IMR-90 (cell line): ENCODE data around the gene SLC25A21.

Experiments used
- CTCF ChIP-seq: conservative IDR thresholded peaks from 2 replicates; pipeline ENCODE4 v1.5.1; 2012; ENCODE audit warnings: mild to moderate bottlenecking, low read depth, low read length, improper control_type of control experiment
- MAFK ChIP-seq: IDR thresholded peaks from 2 replicates; pipeline ENCODE4 v1.6.1; 2012; ENCODE audit warnings: low read depth, low read length, improper control_type of control experiment
- MXI1 ChIP-seq: IDR thresholded peaks from 2 replicates; pipeline ENCODE4 v1.6.1; 2012; ENCODE audit warnings: low read depth, mild to moderate bottlenecking, low read length, moderate library complexity, borderline replicate concordance
- POLR2A ChIP-seq: IDR thresholded peaks from 2 replicates; pipeline ENCODE4 v1.6.1; 2012; ENCODE audit warnings: mild to moderate bottlenecking, low read depth, low read length
- USF2 ChIP-seq: fragments of 150-350 bp; IDR thresholded peaks from 2 replicates; pipeline ENCODE4 v1.6.1; 2017; ENCODE audit warnings: mild to moderate bottlenecking, antibody characterized with exemption, low read length, low read depth

- TF ChIP-seq CTCF (no peak), MAFK (no peak), MXI1 (no peak), POLR2A (no peak), USF2 (no peak)
Measured at GRCh38 chr14:37060496-37061260, 111.7 kb downstream of the SLC25A21 start.
